ENCODE measurements around the gene POU3F3. TPM values are rescaled to one million over a fixed set of nuclear protein-coding genes. Genes with fewer than 3 reads are reported as not detected.

POU3F3 gene
- total RNA-seq, 1 donor from 2014 or later = not detected

- Mint-ChIP-seq H3K36me3 (ENCODE audit: low read depth) (peaks cover 5% of the 10 kb centered on the region), H3K27me3 (ENCODE audit: insufficient read depth) (peaks cover 86% of the 10 kb centered on the region), H3K9me3 (no peaks in the 10 kb centered on the region), H3K27ac (no peak overlapping the region), H3K4me1 (ENCODE audit: low read depth) (peaks cover 23% of the 10 kb centered on the region), H3K4me3 (no peak overlapping the region)
- intact Hi-C loops (cut with micrococcal nuclease) = no loop called here
- DNase-seq (ENCODE audit: low spot score) = no peak
These were observed 3.3 kb upstream of the POU3F3 start for GRCh38 chr2:104850361-104851290.

DNA sequence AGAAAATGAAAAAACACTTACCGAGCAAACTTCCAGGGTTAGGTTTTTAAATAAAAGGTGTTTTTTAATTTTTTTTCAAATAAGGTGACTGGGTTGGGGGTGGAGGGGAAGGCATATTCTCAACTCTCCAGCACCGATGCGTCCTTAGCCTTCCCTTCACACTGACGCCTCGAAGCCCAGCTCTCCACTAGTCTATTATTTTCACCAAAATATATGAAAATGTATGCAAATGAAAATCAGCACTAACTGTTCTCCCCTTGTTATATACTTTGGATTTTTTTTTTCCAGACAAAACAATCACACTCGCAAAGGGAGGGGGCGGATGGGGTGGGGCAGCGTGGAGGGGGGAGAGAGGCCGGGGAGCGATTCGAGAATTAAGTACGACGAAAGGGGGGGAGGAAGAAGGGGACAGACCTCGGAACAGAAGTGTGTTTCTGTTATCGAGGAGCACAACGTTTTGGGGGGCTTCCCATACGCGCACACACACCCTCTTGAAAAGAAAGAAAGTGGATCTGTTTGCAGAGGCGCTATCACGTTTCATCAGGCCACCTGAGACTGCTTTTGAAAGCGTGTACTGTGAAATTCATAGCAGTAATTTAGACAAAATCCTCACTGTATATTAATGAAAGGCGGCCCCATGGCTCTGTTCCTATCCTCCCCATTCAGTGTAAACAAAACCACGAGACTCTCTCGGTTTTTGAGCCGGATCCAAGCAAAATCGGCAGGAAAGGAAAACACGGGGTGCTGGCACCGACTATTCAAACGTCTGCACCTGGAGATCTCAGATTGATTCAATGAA is 2.4 kb upstream of the POU3F3 start:
- H3K27ac Mint-ChIP-seq = peak overlapping the region; percentile 89
- peaks cover 5% of the 10 kb centered on the region for H3K36me3 Mint-ChIP-seq (ENCODE audit: low read depth)
- intact Hi-C loops (cut with micrococcal nuclease) = no loop called here
- H3K9me3 Mint-ChIP-seq = no peaks in the 10 kb centered on the region
- DNase-seq (ENCODE audit: low spot score) = no peak
- H3K27me3 Mint-ChIP-seq (ENCODE audit: insufficient read depth) = peaks cover 79% of the 10 kb centered on the region
- H3K4me1 Mint-ChIP-seq (ENCODE audit: low read depth) = peaks cover 23% of the 10 kb centered on the region
- no peak overlapping the region for H3K4me3 Mint-ChIP-seq

GRCh38 chr2:104852090-104852666 is 1.7 kb upstream of the POU3F3 start:
- peak overlapping the region; percentile 53 for H3K4me3 Mint-ChIP-seq
- no peaks in the 10 kb centered on the region for H3K9me3 Mint-ChIP-seq
- DNase-seq (ENCODE audit: low spot score) = no peak
- H3K4me1 Mint-ChIP-seq (ENCODE audit: low read depth) = peaks cover 25% of the 10 kb centered on the region
- intact Hi-C loops (cut with micrococcal nuclease) = no loop called here
- peak overlapping the region; percentile 89 for H3K27ac Mint-ChIP-seq
- H3K36me3 Mint-ChIP-seq (ENCODE audit: low read depth) = peaks cover 5% of the 10 kb centered on the region
- peaks cover 76% of the 10 kb centered on the region for H3K27me3 Mint-ChIP-seq (ENCODE audit: insufficient read depth)

- peak overlapping the region; percentile 95 for H3K27ac Mint-ChIP-seq
- H3K4me3 Mint-ChIP-seq = peak overlapping the region; percentile 66
- intact Hi-C loops (cut with micrococcal nuclease) = no loop called here
- H3K9me3 Mint-ChIP-seq = no peaks in the 10 kb centered on the region
- DNase-seq (ENCODE audit: low spot score) = no peak
- peaks cover 73% of the 10 kb centered on the region for H3K27me3 Mint-ChIP-seq (ENCODE audit: insufficient read depth)
- peaks cover 9% of the 10 kb centered on the region for H3K36me3 Mint-ChIP-seq (ENCODE audit: low read depth)
- H3K4me1 Mint-ChIP-seq (ENCODE audit: low read depth) = peaks cover 34% of the 10 kb centered on the region
These were observed 744 bp downstream of the POU3F3 start for GRCh38 chr2:104854498-104855220.

GRCh38 chr2:104855221-104856085 is 1.5 kb downstream of the POU3F3 start:
- Mint-ChIP-seq H3K4me3 (no peak overlapping the region), H3K27me3 (ENCODE audit: insufficient read depth) (peaks cover 73% of the 10 kb centered on the region), H3K27ac (no peak overlapping the region), H3K36me3 (ENCODE audit: low read depth) (peaks cover 9% of the 10 kb centered on the region), H3K4me1 (ENCODE audit: low read depth) (peaks cover 34% of the 10 kb centered on the region), H3K9me3 (no peaks in the 10 kb centered on the region)
- intact Hi-C loops (cut with micrococcal nuclease) = no loop called here
- no peak for DNase-seq (ENCODE audit: low spot score)

GRCh38 chr2:104856086-104856972 is 2.4 kb downstream of the POU3F3 start:
- Mint-ChIP-seq H3K9me3 (no peaks in the 10 kb centered on the region), H3K36me3 (ENCODE audit: low read depth) (peaks cover 10% of the 10 kb centered on the region), H3K4me3 (no peak overlapping the region), H3K4me1 (ENCODE audit: low read depth) (peaks cover 34% of the 10 kb centered on the region), H3K27me3 (ENCODE audit: insufficient read depth) (peaks cover 69% of the 10 kb centered on the region), H3K27ac (peak overlapping the region; percentile 23)
- intact Hi-C loops (cut with micrococcal nuclease) = no loop called here
- no peak for DNase-seq (ENCODE audit: low spot score)

DNA sequence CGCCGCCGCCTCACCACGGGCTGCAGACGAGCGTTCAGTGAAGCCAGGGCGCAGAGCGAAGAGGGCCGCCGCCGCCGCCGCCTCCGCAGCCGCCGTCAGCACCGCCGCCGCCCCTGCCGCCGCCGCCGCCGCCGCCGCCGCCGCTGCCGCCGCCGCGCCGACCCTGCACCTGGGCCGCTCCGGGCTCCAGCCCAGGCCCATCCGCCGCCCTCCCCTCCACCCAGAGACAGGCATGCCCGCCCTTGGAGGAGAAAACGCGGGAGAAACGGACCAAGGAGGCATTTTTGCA is 3.0 kb downstream of the POU3F3 start:
- Mint-ChIP-seq H3K36me3 (ENCODE audit: low read depth) (peaks cover 11% of the 10 kb centered on the region), H3K27ac (peak overlapping the region; percentile 67), H3K27me3 (ENCODE audit: insufficient read depth) (peaks cover 69% of the 10 kb centered on the region), H3K4me3 (peak overlapping the region; percentile 63), H3K4me1 (ENCODE audit: low read depth) (peaks cover 32% of the 10 kb centered on the region), H3K9me3 (no peaks in the 10 kb centered on the region)
- DNase-seq (ENCODE audit: low spot score) = no peak
- intact Hi-C loops (cut with micrococcal nuclease) = no loop called here

GRCh38 chr2:104857262-104858005 is 3.5 kb downstream of the POU3F3 start:
- Mint-ChIP-seq H3K27me3 (ENCODE audit: insufficient read depth) (peaks cover 69% of the 10 kb centered on the region), H3K4me3 (peak overlapping the region; percentile 63), H3K9me3 (no peaks in the 10 kb centered on the region), H3K4me1 (ENCODE audit: low read depth) (peaks cover 28% of the 10 kb centered on the region), H3K27ac (peak overlapping the region; percentile 67), H3K36me3 (ENCODE audit: low read depth) (peaks cover 11% of the 10 kb centered on the region)
- DNase-seq (ENCODE audit: low spot score) = no peak
- intact Hi-C loops (cut with micrococcal nuclease) = loop anchor here (2.0 kb wide), 1 partner anchor 15 kb away; no protein-coding TSS in a partner anchor

DNA sequence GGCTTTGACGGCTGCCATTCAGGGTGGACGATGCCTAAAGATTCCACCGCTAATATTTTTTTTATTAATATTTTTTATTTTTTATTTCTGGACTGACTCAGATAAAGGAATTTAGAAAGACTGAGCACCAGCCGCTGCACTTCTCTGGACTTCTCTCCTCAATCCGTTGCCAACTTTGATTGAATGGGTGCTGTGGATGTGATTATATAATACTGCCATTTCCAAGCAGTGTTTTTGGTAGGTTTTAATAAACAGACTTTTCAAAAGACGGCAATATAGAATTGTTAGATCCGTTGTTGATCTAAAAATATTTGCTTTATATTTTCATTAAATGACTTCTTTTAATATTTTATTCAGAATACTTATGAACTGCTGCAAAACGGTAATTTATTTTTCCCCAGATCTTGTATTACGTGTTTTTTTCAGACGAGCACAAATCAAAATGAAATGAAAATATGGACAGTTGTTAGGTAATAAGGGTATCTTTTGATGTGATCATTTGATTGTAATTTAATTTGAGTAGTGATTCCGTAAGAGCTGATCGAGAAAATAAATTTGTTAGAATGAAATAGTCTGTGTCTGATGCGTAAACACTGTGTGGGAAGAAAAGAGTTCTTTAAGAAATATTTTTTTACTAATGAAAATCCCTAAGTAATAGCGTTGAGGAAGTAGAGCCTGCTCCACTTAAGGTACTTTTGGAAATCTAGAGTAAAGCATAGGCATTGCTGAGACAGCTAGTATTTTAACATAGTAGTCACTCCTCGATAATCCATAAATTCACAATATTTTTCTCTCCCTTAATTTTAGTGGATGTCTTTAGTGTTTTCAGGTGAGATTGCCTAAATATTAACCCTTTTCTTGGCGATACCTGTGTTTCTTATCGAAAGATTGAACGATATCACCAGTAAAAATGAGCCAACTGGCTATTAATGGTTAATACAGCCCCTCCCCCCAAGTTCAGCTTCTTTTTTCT is 4.4 kb downstream of the POU3F3 start:
- DNase-seq (ENCODE audit: low spot score) = no peak
- peak overlapping the region; percentile 45 for H3K27ac Mint-ChIP-seq
- no peaks in the 10 kb centered on the region for H3K9me3 Mint-ChIP-seq
- H3K27me3 Mint-ChIP-seq (ENCODE audit: insufficient read depth) = peaks cover 68% of the 10 kb centered on the region
- H3K4me3 Mint-ChIP-seq = no peak overlapping the region
- intact Hi-C loops (cut with micrococcal nuclease) = loop anchor here (2.0 kb wide), 1 partner anchor 15 kb away; no protein-coding TSS in a partner anchor
- H3K36me3 Mint-ChIP-seq (ENCODE audit: low read depth) = peaks cover 11% of the 10 kb centered on the region
- H3K4me1 Mint-ChIP-seq (ENCODE audit: low read depth) = peaks cover 21% of the 10 kb centered on the region

GRCh38 chr2:104859291-104859765 is 5.4 kb downstream of the POU3F3 start:
- H3K27me3 Mint-ChIP-seq (ENCODE audit: insufficient read depth) = peaks cover 68% of the 10 kb centered on the region
- intact Hi-C loops (cut with micrococcal nuclease) = loop anchor here (2.0 kb wide), 1 partner anchor 13 kb away; no protein-coding TSS in a partner anchor
- DNase-seq (ENCODE audit: low spot score) = no peak
- H3K36me3 Mint-ChIP-seq (ENCODE audit: low read depth) = peaks cover 10% of the 10 kb centered on the region
- H3K27ac Mint-ChIP-seq = no peak overlapping the region
- H3K9me3 Mint-ChIP-seq = no peaks in the 10 kb centered on the region
- H3K4me1 Mint-ChIP-seq (ENCODE audit: low read depth) = peaks cover 16% of the 10 kb centered on the region
- no peak overlapping the region for H3K4me3 Mint-ChIP-seq

Measured in activated T-helper 1 cell treated with anti-CD3 and anti-CD28 coated beads, Interleukin-12 subunit alpha, Interleukin-12 subunit beta, Interleukin-2, Interleukin-4 antibody, amounts not matched to agents 30 ng/mL and 10 ng/mL and 1 ng/mL, durations not matched to agents 14 hours and 24 hours and 36 hours (primary cell).